ENCODE measurements around the gene KMT2A.
"Not testable (repeated sequence)": the region's sequence is repeated elsewhere in the genome, so short reads cannot be mapped to it uniquely, and the experiment has no call there.

Gene KMT2A

DNA sequence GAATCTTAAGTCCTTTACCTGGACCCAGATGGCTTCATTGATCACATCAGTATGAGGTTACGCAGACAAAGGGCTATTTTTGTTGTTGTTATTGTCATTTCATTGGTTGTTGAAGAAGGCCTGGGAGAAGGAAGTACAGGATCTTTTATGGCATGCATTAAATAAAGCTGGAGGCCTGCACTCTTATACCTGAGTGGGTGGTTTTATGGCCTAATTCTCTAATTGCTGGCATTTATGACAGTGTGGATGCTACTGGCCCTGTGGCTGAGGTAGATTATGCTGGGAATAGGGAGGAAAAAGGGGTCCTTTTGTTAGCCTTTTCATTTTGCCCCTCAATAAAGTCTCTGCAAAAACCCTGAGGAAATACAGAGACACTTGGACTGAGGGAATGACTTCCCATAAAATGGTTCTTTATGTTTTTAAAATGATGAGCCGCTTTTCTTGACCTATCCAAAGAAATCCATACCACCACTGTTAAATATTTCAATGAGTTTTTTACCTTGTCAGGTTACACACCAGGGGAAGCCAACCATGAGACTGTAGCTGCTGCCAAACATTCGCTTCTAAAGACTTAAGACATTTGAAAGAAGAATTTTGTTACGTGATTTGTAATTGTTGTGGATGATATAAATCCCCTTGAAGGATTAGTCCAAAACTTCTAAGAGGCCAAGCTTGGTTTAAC lies 6.8 kb downstream of the KMT2A start:
- no peak for ATAC-seq

DNA sequence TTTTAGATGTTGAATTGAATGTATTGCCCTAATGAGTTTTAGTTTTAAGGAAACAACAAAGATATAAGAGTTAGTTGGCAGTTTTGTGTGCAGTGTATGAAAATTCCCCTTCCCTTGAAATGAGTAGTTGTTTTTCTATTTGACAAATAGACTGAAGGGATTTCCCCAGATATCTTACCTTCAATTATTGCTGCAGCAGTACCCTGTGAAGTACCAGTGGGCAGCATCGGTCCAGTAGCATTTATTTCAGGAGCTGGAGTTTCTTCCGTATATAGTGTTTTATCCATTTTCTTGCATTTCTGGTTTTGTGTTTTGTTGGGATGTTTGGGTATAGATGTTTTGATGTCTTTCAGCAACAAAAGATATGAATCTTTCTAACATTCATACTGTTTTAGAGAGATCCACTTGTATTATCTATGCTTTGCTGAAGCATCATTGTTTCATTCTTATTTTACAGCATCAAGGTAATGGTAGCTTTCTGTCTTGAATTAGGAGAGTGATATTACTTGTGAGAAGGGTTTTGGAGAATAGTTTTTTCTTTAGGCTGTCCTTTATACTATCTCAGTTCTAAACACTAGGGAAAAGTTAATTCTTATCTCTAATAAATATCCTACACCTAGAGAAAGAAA lies 7.4 kb downstream of the KMT2A start:
- Mint-ChIP-seq H3K27ac (peak overlapping the region; percentile 88), H3K4me1 (peaks cover 97% of the 10 kb centered on the region), H3K36me3 (peaks cover 74% of the 10 kb centered on the region), H3K9me3 (no peaks in the 10 kb centered on the region), H3K4me3 (peak overlapping the region; percentile 45)
- DNase-seq (ENCODE audit: low spot score in 2 of 2) (peak in 1 of 2 donors; percentile 58), ATAC-seq (peak; percentile 82)

More for the DNA sequence above, 6.8 kb downstream of the KMT2A start:
- H3K4me1 Mint-ChIP-seq: peaks cover 91% of the 10 kb centered on the region
- H3K36me3 Mint-ChIP-seq: peaks cover 71% of the 10 kb centered on the region
- no peaks in the 10 kb centered on the region for H3K9me3 Mint-ChIP-seq
- no peak for DNase-seq (ENCODE audit: low spot score in 2 of 2)
- peak overlapping the region; percentile 88 for H3K27ac Mint-ChIP-seq
- H3K4me3 Mint-ChIP-seq: peak overlapping the region; percentile 45

DNA sequence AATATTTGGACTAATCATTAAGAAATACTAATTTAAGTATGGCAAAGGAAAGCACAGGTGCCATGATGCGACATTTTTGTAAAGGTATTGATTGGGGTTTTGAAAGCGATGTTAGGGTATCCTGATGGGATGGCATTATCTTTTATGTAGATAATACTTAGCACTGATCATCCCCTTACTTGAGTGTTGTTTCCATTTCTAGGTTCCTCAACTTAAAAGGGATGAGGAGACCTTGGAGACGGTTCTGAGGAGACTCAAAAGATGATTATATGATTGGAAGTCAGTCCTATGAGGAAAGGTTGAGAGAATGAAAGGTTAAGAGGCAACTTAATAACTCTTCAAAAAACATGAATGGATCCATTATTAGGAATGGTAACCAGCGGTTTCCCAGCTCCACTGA lies 11.1 kb downstream of the KMT2A start:
- peaks cover 72% of the 10 kb centered on the region for H3K4me1 Mint-ChIP-seq
- no peaks in the 10 kb centered on the region for H3K9me3 Mint-ChIP-seq
- peaks cover 71% of the 10 kb centered on the region for H3K36me3 Mint-ChIP-seq
- DNase-seq (ENCODE audit: low spot score in 2 of 2) (no peak), ATAC-seq (no peak)
- H3K4me3 Mint-ChIP-seq: peak overlapping the region; percentile 49
- H3K27ac Mint-ChIP-seq: peak overlapping the region; percentile 69

DNA sequence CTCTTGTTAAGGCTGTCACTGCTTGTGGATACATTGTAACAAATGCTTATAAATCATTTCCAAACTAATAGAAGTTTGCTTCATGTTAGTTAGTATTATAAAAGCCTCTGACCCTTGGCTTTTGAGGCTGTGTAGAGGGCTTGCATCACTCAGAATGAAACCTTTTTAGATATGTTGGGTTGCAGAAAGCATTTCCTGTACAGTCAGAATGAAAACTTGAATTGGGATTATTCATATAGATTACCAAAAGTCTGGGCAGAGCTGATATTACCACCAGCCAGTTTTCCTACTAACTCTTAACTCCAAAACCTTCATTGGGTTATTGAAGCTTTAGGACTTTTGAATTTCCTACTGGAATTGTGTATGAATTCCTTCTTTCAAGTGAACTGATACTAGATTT lies 12.0 kb downstream of the KMT2A start:
- peak overlapping the region; percentile 49 for H3K4me3 Mint-ChIP-seq
- peak overlapping the region; percentile 69 for H3K27ac Mint-ChIP-seq
- DNase-seq (ENCODE audit: low spot score in 2 of 2) (no peak), ATAC-seq (peak; percentile 91)
- H3K36me3 Mint-ChIP-seq: peaks cover 80% of the 10 kb centered on the region
- peaks cover 70% of the 10 kb centered on the region for H3K4me1 Mint-ChIP-seq
- H3K9me3 Mint-ChIP-seq: no peaks in the 10 kb centered on the region

DNA sequence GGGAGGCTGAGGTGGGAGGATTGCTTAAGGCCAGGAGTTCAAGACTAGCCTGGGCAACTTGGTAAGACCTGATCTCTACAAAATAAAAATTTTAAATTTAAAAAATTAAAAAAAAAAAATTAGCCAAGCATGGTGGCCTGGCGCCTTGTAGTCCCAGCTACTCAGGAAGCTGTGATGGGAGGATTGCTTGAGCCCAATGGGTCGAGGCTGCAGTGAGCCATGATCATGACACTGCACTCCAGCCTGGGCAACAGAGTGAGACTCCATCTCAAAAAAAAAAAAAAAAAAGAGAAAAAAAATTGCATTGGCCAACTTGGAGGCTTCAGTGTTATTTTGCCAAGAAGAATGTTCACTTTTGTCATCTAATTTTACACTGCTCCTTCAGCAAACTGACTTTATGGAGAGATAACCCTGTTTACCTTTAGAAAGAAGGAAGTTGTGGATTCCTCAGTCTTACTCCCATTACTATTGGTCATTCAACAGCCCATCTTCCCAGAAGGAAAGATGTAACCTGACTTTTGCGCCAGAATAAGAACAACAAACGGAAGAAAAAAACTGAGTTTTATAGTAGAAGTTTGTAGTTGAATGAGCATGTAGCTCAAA lies 13.1 kb downstream of the KMT2A start:
- Mint-ChIP-seq H3K9me3 (no peaks in the 10 kb centered on the region), H3K36me3 (peaks cover 85% of the 10 kb centered on the region), H3K4me1 (peaks cover 69% of the 10 kb centered on the region), H3K4me3 (no peak overlapping the region), H3K27ac (peak overlapping the region; percentile 75)
- ATAC-seq: no peak
- DNase-seq (ENCODE audit: low spot score in 2 of 2): no peak

DNA sequence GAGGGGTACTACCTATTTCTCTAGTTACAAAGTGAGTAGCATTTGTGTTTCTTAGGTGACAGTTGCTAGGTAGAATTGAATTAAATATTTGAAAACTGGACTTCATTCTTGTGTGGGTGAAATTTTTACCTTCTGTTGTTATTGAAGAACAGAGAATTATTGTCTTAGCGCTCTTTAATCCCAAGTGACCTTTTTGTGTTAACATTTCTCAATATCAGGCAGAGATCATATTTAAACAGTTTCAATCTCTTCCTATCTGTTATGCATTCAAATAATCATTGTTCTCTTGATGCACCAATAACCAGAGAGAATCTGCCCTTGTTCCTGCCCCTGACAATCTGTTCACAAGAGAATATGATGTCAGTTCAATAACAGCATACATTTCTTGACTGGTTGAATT lies 14.2 kb downstream of the KMT2A start:
- DNase-seq (ENCODE audit: low spot score in 2 of 2): no peak
- Mint-ChIP-seq H3K9me3 (no peaks in the 10 kb centered on the region), H3K4me3 (no peak overlapping the region), H3K36me3 (peaks cover 83% of the 10 kb centered on the region), H3K27ac (peak overlapping the region; percentile 75), H3K4me1 (peaks cover 66% of the 10 kb centered on the region)
- no peak for ATAC-seq

DNA sequence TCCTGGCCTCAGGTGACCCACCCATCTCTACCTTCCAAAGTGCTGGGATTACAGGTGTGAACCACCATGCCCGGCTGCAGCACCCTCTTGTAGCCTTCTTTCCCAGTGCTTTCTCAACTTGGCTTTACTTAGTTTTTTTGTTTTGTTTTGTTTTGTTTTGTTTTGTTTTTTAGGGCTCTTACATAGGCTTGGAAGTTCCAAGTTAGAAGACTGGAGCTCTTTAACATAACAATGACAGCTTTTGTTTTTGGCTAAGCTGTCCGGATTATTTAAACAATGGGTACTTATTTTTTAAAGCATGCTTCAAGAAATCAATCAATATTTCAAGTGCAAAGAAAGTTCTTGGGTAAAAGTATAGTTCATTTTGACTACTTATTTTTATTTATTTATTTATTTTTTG lies 25.9 kb downstream of the KMT2A start:
- H3K9me3 Mint-ChIP-seq: no peaks in the 10 kb centered on the region
- ATAC-seq: no peak
- no peak overlapping the region for H3K4me3 Mint-ChIP-seq
- H3K27ac Mint-ChIP-seq: no peak overlapping the region
- DNase-seq (ENCODE audit: low spot score in 2 of 2): no peak
- peaks cover 26% of the 10 kb centered on the region for H3K4me1 Mint-ChIP-seq
- H3K36me3 Mint-ChIP-seq: peaks cover 46% of the 10 kb centered on the region

DNA sequence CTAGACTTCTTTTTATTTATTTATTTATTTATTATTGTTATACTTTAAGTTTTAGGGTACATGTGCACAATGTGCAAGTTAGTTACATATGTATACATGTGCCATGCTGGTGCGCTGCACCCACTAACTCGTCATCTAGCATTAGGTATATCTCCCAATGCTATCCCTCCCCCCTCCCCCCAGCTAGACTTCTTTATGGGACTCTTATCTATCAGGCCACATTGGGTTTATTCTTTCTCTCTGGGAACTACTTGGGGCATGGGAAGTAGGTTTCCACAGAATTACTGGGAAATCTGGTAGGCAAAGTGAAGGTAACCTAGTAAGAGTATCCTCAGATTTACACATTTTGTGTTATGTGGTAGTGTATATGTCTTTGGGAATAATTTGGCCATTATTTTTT lies 32.7 kb downstream of the KMT2A start:
- H3K36me3 Mint-ChIP-seq: peaks cover 59% of the 10 kb centered on the region
- not testable (repeated sequence) for H3K9me3 Mint-ChIP-seq; ATAC-seq; H3K27ac Mint-ChIP-seq; H3K4me3 Mint-ChIP-seq; DNase-seq (ENCODE audit: low spot score in 2 of 2)
- H3K4me1 Mint-ChIP-seq: peaks cover 38% of the 10 kb centered on the region

DNA sequence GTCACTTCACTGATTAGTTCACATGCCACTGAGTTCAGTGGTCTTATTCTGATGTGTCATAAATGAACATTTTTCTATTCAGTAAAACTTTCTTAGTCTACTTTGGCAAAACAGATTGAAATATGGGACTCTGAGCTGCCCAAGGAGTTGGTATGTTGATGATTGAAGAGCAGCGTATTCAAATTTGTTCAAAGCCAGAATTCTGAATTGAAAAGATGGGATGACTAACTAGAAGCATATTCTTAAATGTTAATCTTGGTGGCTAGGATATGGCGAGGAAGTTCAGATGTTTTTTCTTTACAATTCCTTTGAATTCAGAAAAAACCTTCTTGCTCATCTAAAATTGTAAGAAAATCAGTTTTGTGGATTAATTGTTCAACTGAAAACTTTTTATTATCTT lies 34.7 kb downstream of the KMT2A start:
- Mint-ChIP-seq H3K4me3 (no peak overlapping the region), H3K9me3 (no peaks in the 10 kb centered on the region), H3K27ac (peak overlapping the region; percentile 86), H3K4me1 (peaks cover 34% of the 10 kb centered on the region), H3K36me3 (peaks cover 73% of the 10 kb centered on the region)
- no peak for DNase-seq (ENCODE audit: low spot score in 2 of 2)
- no peak for ATAC-seq

DNA sequence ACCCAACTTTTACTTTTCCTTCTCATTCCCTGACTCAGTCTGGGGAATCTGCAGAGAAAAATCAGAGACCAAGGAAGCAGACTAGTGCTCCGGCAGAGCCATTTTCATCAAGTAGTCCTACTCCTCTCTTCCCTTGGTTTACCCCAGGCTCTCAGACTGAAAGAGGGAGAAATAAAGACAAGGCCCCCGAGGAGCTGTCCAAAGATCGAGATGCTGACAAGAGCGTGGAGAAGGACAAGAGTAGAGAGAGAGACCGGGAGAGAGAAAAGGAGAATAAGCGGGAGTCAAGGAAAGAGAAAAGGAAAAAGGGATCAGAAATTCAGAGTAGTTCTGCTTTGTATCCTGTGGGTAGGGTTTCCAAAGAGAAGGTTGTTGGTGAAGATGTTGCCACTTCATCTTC lies 37.2 kb downstream of the KMT2A start:
- no peak overlapping the region for H3K4me3 Mint-ChIP-seq
- no peaks in the 10 kb centered on the region for H3K9me3 Mint-ChIP-seq
- no peak for DNase-seq (ENCODE audit: low spot score in 2 of 2)
- ATAC-seq: no peak
- peak overlapping the region; percentile 68 for H3K27ac Mint-ChIP-seq
- H3K4me1 Mint-ChIP-seq: peaks cover 45% of the 10 kb centered on the region
- peaks cover 98% of the 10 kb centered on the region for H3K36me3 Mint-ChIP-seq

DNA sequence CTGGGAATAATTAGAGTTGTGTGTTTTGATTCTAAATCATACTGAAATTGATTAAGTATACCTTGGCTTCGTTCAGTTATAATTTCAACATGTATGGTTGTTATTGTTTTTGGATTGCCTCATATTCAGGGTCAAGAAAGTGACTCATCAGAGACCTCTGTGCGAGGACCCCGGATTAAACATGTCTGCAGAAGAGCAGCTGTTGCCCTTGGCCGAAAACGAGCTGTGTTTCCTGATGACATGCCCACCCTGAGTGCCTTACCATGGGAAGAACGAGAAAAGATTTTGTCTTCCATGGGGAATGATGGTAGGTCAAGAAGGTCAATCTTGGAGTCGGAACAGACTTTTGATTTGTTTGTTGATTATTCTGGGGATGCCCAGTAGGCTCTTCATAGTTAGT lies 40.4 kb downstream of the KMT2A start:
- H3K4me3 Mint-ChIP-seq: no peak overlapping the region
- H3K36me3 Mint-ChIP-seq: peaks cover 99% of the 10 kb centered on the region
- DNase-seq (ENCODE audit: low spot score in 2 of 2) (no peak), ATAC-seq (no peak)
- H3K9me3 Mint-ChIP-seq: no peaks in the 10 kb centered on the region
- peak overlapping the region; percentile 39 for H3K27ac Mint-ChIP-seq
- H3K4me1 Mint-ChIP-seq: peaks cover 36% of the 10 kb centered on the region

DNA sequence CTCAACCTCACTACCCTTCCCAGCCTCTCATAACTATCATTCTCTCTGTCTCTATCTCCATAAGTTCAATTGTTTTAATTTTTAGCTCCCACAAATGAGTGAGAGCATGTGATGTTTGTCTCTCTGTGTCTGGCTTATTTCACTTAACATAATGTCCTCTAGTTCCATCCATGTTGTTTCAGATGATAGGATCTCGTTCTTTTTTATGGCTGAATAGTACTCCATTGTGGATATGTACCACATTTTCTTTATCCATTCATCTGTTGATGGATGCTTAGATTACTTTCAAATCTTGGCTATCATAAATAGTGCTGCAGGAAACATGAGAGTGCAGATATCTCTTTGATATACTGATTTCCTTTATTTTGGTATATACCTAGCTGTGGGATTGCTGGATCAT lies 44.9 kb downstream of the KMT2A start:
- peaks cover 100% of the 10 kb centered on the region for H3K36me3 Mint-ChIP-seq
- peaks cover 17% of the 10 kb centered on the region for H3K4me1 Mint-ChIP-seq

DNA sequence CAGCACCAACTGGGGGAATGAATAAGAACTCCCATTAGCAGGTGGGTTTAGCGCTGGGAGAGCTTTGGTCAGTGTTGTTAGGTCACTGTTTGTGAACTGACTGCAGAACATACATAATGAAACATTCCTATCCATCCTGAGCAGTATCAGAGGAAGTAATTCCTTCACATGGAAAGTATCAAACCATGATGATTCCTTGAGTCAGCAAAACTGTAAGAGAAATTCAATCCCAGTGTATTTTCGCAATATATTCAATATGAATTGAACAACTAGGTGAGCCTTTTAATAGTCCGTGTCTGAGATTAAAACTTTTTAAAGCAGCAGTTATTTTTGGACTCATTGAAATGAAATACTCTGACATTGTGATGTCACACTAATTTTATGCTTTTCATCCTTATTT lies 48.1 kb downstream of the KMT2A start:
- DNase-seq (ENCODE audit: low spot score in 2 of 2) (no peak), ATAC-seq (no peak)
- peak overlapping the region; percentile 45 for H3K27ac Mint-ChIP-seq
- H3K36me3 Mint-ChIP-seq: peaks cover 100% of the 10 kb centered on the region
- H3K9me3 Mint-ChIP-seq: no peaks in the 10 kb centered on the region
- no peak overlapping the region for H3K4me3 Mint-ChIP-seq
- peaks cover 7% of the 10 kb centered on the region for H3K4me1 Mint-ChIP-seq

More for the DNA sequence above, 44.9 kb downstream of the KMT2A start:
- not testable (repeated sequence) for ATAC-seq; H3K4me3 Mint-ChIP-seq; H3K9me3 Mint-ChIP-seq; DNase-seq (ENCODE audit: low spot score in 2 of 2); H3K27ac Mint-ChIP-seq

DNA sequence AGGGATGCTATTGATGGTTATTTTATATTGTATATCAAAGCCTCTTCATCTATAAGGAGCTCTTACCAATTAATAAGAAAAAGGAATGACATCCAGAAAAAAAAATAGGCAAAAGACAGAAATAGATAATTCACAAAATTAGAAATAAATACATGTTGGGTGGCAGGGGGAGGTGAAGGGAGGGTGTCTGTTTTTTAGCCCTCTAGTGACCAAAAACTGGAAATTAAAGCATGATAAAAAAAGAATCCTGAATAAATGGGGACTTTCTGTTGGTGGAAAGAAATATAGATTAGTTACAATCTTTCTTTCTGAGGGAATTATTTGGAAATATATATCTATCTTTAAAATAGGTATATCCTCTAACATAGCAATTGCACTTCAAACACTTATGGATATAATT lies 49.0 kb downstream of the KMT2A start:
- H3K4me1 Mint-ChIP-seq: peaks cover 7% of the 10 kb centered on the region
- H3K9me3 Mint-ChIP-seq: no peaks in the 10 kb centered on the region
- ATAC-seq (no peak), DNase-seq (ENCODE audit: low spot score in 2 of 2) (no peak)
- H3K36me3 Mint-ChIP-seq: peaks cover 100% of the 10 kb centered on the region
- H3K27ac Mint-ChIP-seq: peak overlapping the region; percentile 45
- no peak overlapping the region for H3K4me3 Mint-ChIP-seq

DNA sequence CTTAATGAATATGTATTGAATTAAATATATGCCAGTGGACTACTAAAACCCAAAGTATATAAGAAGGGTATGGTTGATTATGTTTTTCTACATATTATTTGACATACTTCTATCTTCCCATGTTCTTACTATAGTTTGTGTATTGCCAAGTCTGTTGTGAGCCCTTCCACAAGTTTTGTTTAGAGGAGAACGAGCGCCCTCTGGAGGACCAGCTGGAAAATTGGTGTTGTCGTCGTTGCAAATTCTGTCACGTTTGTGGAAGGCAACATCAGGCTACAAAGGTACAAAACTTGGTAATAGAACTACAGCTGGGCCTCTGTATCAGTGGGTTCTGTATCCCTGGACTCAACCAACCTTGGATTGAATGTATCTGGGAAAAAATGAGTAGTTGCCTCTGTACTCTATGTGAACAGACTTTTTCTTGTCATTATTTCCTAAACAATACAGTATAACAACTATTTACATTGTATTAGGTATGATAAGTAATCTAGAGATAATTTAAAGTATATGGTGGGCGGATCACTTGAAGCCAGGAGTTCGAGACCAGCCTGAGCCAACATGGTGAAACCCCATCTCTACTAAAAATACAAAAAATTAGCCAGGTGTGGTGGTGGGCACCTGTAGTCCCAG lies 52.3 kb downstream of the KMT2A start:
- Mint-ChIP-seq H3K9me3 (no peaks in the 10 kb centered on the region), H3K4me1 (no peaks in the 10 kb centered on the region), H3K36me3 (peaks cover 99% of the 10 kb centered on the region), H3K4me3 (no peak overlapping the region), H3K27ac (no peak overlapping the region)
- ATAC-seq (peak; percentile 67), DNase-seq (ENCODE audit: low spot score in 2 of 2) (peak; percentile 68 to 85)
